OCI-LY1 (cell line): Measurements from ENCODE around the gene CEMIP.

Experiments used
- H2AFZ ChIP-seq: fragments of 200-600 bp; sonication (generic), shearing (Covaris generic); 2 replicates; pipeline ENCODE4 v1.6.0; 2014; ENCODE audit warnings: antibody characterized with exemption, mild to moderate bottlenecking, low read length
- H3F3A ChIP-seq: fragments of 200-600 bp; sonication (generic), shearing (Covaris generic); 2 replicates; pipeline ENCODE4 v1.6.0; 2014; ENCODE audit warnings: mild to moderate bottlenecking, antibody characterized with exemption, low read length, moderate library complexity; ENCODE audit not compliant: insufficient read depth
- H3K27ac ChIP-seq: fragments of 200-600 bp; sonication (generic); 2 replicates; pipeline ENCODE4 v1.5.1; 2014; ENCODE audit warnings: low read length, mixed run types, mild to moderate bottlenecking, low read depth; ENCODE audit not compliant: poor library complexity, severe bottlenecking
- H3K27me3 ChIP-seq: fragments of 200-600 bp; sonication (generic); 2 replicates; pipeline ENCODE4 v1.6.0; 2014; ENCODE audit warnings: antibody characterized with exemption, mild to moderate bottlenecking, low read length, moderate library complexity; ENCODE audit not compliant: insufficient read depth
- H3K36me3 ChIP-seq: fragments of 200-600 bp; sonication (generic); 2 replicates; pipeline ENCODE4 v1.6.1; 2014; ENCODE audit warnings: mild to moderate bottlenecking, antibody characterized with exemption, low read length, moderate library complexity, mixed read lengths; ENCODE audit not compliant: insufficient read depth
- H3K4me1 ChIP-seq: fragments of 200-600 bp; sonication (generic); 2 replicates; pipeline ENCODE4 v1.5.1; 2014; ENCODE audit warnings: mild to moderate bottlenecking, low read length, moderate library complexity; ENCODE audit not compliant: insufficient read depth, severe bottlenecking
- H3K4me2 ChIP-seq: fragments of 200-600 bp; sonication (generic), shearing (Covaris generic); 2 replicates; pipeline ENCODE4 v1.6.1; 2014; ENCODE audit warnings: low read length
- H3K4me3 ChIP-seq: fragments of 200-600 bp; sonication (generic); 2 replicates; pipeline ENCODE4 v1.5.1; 2014; ENCODE audit warnings: low read length, low read depth, mild to moderate bottlenecking, mixed read lengths; ENCODE audit not compliant: poor library complexity, severe bottlenecking
- H3K79me2 ChIP-seq: fragments of 200-600 bp; shearing (Covaris generic); 2 replicates; pipeline ENCODE4 v1.6.1; 2016; ENCODE audit warnings: mixed run types, low read length, mixed read lengths; ENCODE audit not compliant: insufficient read depth
- H3K9ac ChIP-seq: fragments of 200-600 bp; sonication (generic), shearing (Covaris generic); 2 replicates; pipeline ENCODE4 v1.6.1; 2014; ENCODE audit warnings: mild to moderate bottlenecking, low read length, mixed read lengths
- H3K9me2 ChIP-seq: fragments of 200-600 bp; sonication (generic), shearing (Covaris generic); 2 replicates; pipeline ENCODE4 v1.6.1; 2014; ENCODE audit warnings: low read depth, mild to moderate bottlenecking, low read length, mixed read lengths
- H3K9me3 ChIP-seq: fragments of 200-600 bp; shearing (Covaris generic); 2 replicates; pipeline ENCODE4 v1.6.1; 2014; ENCODE audit warnings: low read length, mixed read lengths
- H4K20me1 ChIP-seq: fragments of 200-600 bp; sonication (generic), shearing (Covaris generic); 2 replicates; pipeline ENCODE4 v1.6.0; 2016; ENCODE audit warnings: mild to moderate bottlenecking, low read length; ENCODE audit not compliant: insufficient read depth
- CTCF ChIP-seq: fragments of 200-600 bp; sonication (generic), shearing (Covaris generic); IDR thresholded peaks from 2 replicates; pipeline ENCODE4 v1.5.1; 2017; ENCODE audit warnings: mild to moderate bottlenecking, antibody characterized with exemption, low read length, moderate library complexity, mixed read lengths
- EZH2 ChIP-seq: fragments of 200-600 bp; sonication (generic), shearing (Covaris generic); IDR thresholded peaks from 2 replicates; pipeline ENCODE4 v1.8.0; 2017; ENCODE audit warnings: borderline replicate concordance, mixed run types, mild to moderate bottlenecking, antibody characterized with exemption, low read length, moderate library complexity, mixed read lengths

Gene CEMIP

DNA sequence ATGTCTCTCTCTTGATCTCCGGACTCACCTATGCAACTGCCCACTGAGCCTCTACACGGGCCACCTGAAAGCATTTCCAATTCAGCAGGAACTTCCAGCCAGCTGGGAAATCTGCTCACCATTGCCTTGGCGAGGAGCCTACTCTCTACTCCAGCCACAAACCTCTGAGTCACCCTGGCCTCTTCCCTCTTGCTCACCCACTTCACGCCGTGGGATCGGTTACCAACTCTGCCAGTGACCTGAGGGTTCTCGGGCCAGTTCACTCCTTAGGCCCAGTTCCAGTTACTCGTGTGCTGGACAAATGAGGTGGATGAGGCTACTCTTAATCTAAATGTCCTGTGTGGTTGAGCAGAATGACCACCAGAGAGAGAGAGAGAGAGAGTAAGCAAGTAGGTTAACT, 70.1 kb downstream of the CEMIP start:
- Histone ChIP-seq H3K79me2 (no peaks in the 10 kb centered on the region), H2AFZ (no peak overlapping the region), H3K4me3 (no peak overlapping the region), H3F3A (no peaks in the 10 kb centered on the region), H3K36me3 (no peaks in the 10 kb centered on the region), H3K9me3 (no peaks in the 10 kb centered on the region), H3K9me2 (no peaks in the 10 kb centered on the region), H3K9ac (no peak overlapping the region), H3K27me3 (0 out of 2 replicates have a peak, but pooled peaks cover 3% of the 10 kb centered on the region), H4K20me1 (no peaks in the 10 kb centered on the region), H3K4me2 (no peak overlapping the region), H3K27ac (no peak overlapping the region), H3K4me1 (no peaks in the 10 kb centered on the region)
- TF ChIP-seq EZH2 (no peak), CTCF (no peak)

DNA sequence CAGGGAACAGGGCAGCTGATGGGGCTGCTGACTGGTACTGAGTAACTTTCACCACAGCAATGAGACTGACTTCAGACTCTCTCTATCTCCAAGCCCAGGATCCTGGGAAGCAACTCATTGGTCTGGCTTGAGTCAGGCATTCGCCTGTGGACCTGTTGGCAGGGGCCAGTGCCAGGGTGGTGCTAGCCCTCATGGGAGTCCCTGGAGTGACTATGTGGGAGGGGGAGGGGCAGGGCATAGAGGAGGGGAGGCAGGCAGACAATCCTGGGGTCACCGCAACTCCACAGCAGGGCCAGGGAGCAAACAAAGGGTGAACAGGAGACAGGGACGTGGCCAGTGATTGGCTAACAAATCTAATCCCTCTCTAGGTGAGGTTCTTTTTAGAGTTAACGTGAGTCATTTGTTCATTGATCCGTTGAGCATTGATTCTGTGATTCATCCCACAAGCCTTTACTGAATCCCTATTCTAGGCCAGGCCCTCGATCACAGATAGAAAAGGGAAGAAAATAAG, 71.8 kb downstream of the CEMIP start:
- TF ChIP-seq EZH2 (no peak), CTCF (no peak)
- Histone ChIP-seq H4K20me1 (no peaks in the 10 kb centered on the region), H3K36me3 (no peaks in the 10 kb centered on the region), H2AFZ (no peak overlapping the region), H3K4me2 (no peak overlapping the region), H3K4me1 (no peaks in the 10 kb centered on the region), H3K9me3 (no peaks in the 10 kb centered on the region), H3K27me3 (0 out of 2 replicates have a peak, but pooled peaks cover 3% of the 10 kb centered on the region), H3K4me3 (no peak overlapping the region), H3K27ac (no peak overlapping the region), H3K9ac (no peak overlapping the region), H3K79me2 (no peaks in the 10 kb centered on the region), H3K9me2 (no peaks in the 10 kb centered on the region), H3F3A (no peaks in the 10 kb centered on the region)

DNA sequence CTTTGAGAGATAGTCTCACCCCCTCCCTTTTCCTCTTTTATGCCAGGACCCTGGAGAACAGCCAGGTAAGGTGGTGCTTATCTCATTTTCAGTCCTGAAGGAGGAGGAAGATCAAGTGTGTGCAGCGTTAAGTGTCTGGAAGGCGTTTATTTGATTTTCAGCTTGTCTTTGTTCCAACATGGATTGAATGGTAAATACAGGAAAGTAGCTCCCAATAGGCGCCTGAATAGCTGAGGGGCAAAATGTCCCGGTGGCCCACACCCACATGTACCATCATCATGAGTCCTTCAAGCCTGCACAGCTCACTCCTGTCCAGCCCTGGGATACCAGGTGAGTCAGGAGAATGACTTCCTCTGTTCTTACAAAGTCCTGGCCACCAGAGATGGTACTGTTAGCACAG, 73.5 kb downstream of the CEMIP start:
- Histone ChIP-seq H3F3A (no peaks in the 10 kb centered on the region), H2AFZ (no peak overlapping the region), H3K27ac (no peak overlapping the region), H3K79me2 (no peaks in the 10 kb centered on the region), H3K4me3 (no peak overlapping the region), H3K4me1 (no peaks in the 10 kb centered on the region), H3K9ac (no peak overlapping the region), H3K4me2 (no peak overlapping the region), H3K36me3 (no peaks in the 10 kb centered on the region), H4K20me1 (no peaks in the 10 kb centered on the region), H3K9me2 (no peaks in the 10 kb centered on the region), H3K9me3 (no peaks in the 10 kb centered on the region), H3K27me3 (0 out of 2 replicates have a peak, but pooled peaks cover under 1% of the 10 kb centered on the region)
- TF ChIP-seq CTCF = no peak
- no peak for TF ChIP-seq EZH2
